GM12892 (cell line): ENCODE measurements around the gene RASGEF1C.

ENCODE experiments used
- POLR2A ChIP-seq: IDR thresholded peaks from 2 replicates; pipeline ENCODE4 v1.6.1; 2011; ENCODE audit warnings: low read depth, low read length, control low read depth
- POLR2AphosphoS5 ChIP-seq: IDR thresholded peaks from 2 replicates; pipeline ENCODE4 v1.6.1; 2011; ENCODE audit warnings: low read depth, low read length, control low read depth

DNA sequence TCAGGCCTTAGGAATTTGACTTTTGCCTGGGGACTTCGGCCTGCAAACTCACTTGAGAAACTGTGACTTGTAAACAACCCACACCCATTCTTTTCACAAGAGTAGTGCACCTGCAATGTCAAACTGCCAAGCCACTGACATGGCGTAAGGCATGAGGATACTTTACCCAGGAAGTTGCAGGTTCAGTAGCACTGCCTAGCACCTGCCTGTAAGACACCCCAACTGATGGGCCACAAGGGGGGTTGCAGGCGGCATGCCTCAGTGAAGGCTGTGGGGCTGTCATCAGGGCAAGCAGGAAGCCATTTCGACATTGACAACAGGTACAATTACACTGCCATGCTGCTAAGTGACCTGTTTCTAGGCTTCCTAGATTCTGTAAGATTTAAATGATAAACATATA is 41.3 kb upstream of the RASGEF1C start:
- TF ChIP-seq POLR2A (no peak), POLR2AphosphoS5 (no peak)
